GM12891 (cell line): Measurements from ENCODE around the gene AFF3.

Experiments used
- POLR2AphosphoS5 ChIP-seq: IDR thresholded peaks from 2 replicates; pipeline ENCODE4 v1.6.1; 2011; ENCODE audit warnings: low read depth, low read length, control low read depth
- POU2F2 ChIP-seq: IDR thresholded peaks from 2 replicates; pipeline ENCODE4 v1.6.1; 2011; ENCODE audit warnings: low read depth, mild to moderate bottlenecking, control low read depth, low read length, moderate library complexity

DNA sequence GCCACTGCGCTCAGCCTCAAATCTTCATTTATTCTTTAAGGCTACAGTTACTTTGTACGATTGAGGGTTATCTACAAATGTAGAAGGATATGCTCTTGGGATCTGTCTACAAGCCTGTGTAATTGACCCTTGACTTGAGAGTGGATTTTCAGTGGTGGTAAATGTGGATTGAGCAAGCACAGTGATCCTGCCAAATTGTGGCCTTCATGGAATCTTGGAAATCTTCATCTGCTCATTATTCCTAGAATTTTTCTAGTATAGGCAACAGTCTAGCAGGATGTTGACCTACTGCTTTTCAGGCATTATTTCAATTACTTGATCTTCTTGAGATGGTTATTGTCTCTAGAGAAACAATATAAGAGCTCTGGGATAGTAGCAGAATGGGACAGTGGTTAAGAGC lies 426.4 kb downstream of the AFF3 start:
- no peak for TF ChIP-seq POLR2AphosphoS5
- no peak for TF ChIP-seq POU2F2
